Posterior vena cava (tissue), 2 donors: ENCODE data around the gene FOXD4. TPM values are rescaled to one million over a fixed set of nuclear protein-coding genes. Genes with fewer than 3 reads are reported as not detected.
"Not testable (repeated sequence)": the region's sequence is repeated elsewhere in the genome, so short reads cannot be mapped to it uniquely, and the experiment has no call there.

Experiments
- DNase-seq: peaks from one replicate; pipeline ENCODE4 v3.0.0-alpha.2; 2020; ENCODE audit warnings: low spot score
- intact Hi-C, 2 donors: fragments of 100-400 bp; cut with DNase I; formaldehyde crosslinking; loops; one replicate each; pipeline versions ENCODE4 v1.14.1 to v1.14.2; 2022 to 2023
- long read RNA-seq, 2 donors: library from polyadenylated mRNA; unstranded; transcript quantifications; one replicate each; pipeline ENCODE4 v2.0.0, GENCODE V29; 2020 to 2021
- total RNA-seq, 2 donors: library from RNA; stranded (reverse); fragmentation: NEBNext Ultra II Directional; extraction: Animal tissue kit (Norgen Biotek cat#: 25700); gene quantifications; one replicate each; pipeline ENCODE4 v1.2.1, GENCODE V29; 2021
- donor health status: DM: yes; HTN: yes; CAD: no.
- donor health status: DM: yes; HTN: yes; CAD: no.

The FOXD4 gene
- under 1 TPM; 0.24 to 0.32 TPM for total RNA-seq
- long read RNA-seq, donor 1 = 0 reads
- long read RNA-seq, donor 2 = 0 reads

GRCh38 chr9:117995-118467 lies at the start of gene FOXD4:
FOXD4 (minus strand) TSS chr9:118417; CDS start chr9:118119, 298 bp downstream.
- intact Hi-C loops = not testable (repeated sequence)
- peak; percentile 25 for DNase-seq

GRCh38 chr9:159871-160270 lies 41.7 kb upstream of the FOXD4 start:
- not testable (repeated sequence) for DNase-seq

DNA sequence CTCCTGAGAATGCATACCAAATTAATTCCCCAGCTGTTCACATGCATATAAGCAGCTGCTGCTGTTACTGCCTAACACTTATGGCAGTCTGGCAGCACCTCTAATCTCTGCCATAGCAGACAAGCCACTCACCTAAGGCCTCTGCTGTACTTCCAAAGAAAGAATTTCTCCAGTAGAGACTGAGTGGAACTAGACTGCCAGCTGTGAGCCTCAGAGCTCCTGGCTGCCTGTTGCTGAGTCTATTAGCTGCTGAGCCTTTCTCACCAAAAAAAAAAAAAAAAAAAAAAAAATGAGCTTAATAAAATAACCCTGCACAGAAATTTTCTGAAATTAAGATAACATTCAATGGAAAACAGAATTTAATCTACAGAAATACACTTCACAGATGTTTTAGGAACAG lies 33.0 kb upstream of the FOXD4 start:
- intact Hi-C loops, DNase-seq: not testable (repeated sequence)

More at GRCh38 chr9:159871-160270, 41.7 kb upstream of the FOXD4 start:
- intact Hi-C loops = not testable (repeated sequence)

DNA sequence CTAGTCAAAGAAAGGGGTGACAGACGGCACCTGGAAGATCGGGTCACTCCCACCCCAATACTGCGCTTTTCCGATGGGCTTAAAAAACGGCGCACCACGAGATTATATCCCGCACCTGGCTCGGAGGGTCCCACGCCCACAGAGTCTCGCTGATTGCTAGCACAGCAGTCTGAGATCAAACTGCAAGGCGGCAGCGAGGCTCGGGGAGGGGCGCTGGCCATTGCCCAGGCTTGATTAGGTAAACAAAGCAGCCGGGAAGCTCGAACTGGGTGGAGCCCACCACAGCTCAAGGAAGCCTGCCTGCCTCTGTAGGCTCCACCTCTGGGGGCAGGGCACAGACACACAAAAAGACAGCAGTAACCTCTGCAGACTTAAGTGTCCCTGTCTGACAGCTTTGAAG lies 21.7 kb upstream of the FOXD4 start:
- DNase-seq, intact Hi-C loops: not testable (repeated sequence)

- intact Hi-C loops = not testable (repeated sequence)
- DNase-seq = peak; percentile 76
Measured at GRCh38 chr9:117144-117994, 848 bp downstream of the FOXD4 start.

- DNase-seq, intact Hi-C loops: not testable (repeated sequence)
Measured at GRCh38 chr9:116239-117077, 1.8 kb downstream of the FOXD4 start.

DNA sequence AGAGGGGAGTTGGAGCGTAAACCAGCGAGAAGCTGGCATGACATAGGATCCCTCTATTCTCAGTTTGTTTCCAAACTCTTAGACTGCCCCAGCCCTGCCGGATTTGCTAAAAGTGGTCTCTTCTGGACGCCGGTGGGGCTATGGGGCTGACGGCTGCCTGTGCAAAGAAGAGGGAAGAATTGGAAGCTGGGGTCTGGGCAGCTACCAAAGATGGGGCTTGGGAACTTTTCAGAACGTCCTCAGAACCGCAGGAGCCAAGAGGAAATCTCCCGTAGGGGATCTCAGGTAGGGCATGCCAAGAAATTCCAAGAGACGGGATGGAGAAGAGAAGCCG lies 3.1 kb downstream of the FOXD4 start:
- intact Hi-C loops = not testable (repeated sequence)

GRCh38 chr9:114267-115117 lies 3.7 kb downstream of the FOXD4 start:
- intact Hi-C loops = not testable (repeated sequence)
- DNase-seq = peak; percentile 78

More for the DNA sequence above, 3.1 kb downstream of the FOXD4 start:
- DNase-seq = not testable (repeated sequence)

DNA sequence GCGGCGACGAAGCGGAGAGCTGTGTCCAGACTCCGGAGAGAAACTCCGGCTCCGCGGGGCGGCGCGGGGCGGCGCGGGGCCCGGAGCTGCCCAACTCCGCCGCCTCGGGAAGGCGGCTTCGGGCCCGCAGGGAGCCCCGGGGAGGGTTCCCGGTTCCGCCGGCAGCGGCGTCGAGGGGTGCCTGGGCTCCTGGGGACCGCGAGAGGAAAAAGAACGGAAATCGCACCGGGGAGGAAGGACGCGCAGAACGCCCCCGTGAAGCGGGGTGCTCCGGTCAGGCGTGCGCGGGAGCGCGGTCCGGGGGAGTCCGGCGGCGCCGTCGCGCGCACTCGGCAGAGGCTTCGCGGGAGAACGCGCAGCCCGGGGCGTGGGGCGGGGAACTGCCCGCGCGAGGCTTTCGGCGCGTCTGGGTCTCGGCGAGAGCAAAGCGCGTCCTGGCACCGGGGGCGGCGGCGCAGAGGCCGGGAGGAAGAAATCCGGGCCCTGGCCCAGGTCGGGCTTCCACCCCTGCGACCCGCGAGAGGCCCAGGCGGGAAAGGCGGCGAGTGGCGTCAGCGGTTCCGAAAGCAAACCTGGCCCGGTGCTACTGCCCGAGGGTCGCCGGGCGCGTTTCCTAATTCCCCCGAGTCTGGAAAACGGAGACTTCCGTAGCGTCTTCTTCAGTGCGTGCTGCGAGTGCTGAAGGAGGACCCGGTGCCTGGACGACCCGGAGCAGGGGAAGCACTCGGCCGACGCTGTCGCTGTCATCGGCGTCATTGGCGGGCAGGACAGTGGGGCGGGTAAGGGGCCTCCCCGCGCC lies 4.5 kb downstream of the FOXD4 start:
- intact Hi-C loops = not testable (repeated sequence)
- DNase-seq = peak; percentile 80

GRCh38 chr9:112589-113467 lies 5.4 kb downstream of the FOXD4 start:
- intact Hi-C loops, DNase-seq: not testable (repeated sequence)

DNA sequence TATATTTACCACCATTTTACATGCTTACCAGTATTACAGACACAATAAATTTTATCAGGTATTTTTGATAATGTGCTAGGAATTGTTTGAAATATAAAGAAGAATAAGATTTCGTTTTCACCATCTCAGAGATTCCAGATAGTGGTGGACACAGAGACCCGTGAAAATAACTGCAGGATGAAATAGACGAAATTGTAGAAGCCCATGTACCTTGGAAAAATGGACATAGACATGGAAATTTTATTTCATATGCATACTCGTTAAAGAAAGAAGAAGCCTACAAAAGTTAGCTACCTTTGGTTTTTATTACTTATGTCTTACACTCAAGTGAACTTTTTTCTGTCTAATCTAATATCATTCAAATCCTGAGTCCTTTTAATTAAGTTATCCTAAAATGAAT lies 7.5 kb downstream of the FOXD4 start:
- intact Hi-C loops, DNase-seq: not testable (repeated sequence)

- intact Hi-C loops, DNase-seq: not testable (repeated sequence)
Measured at GRCh38 chr9:109540-109939, 8.7 kb downstream of the FOXD4 start.

- intact Hi-C loops, DNase-seq: not testable (repeated sequence)
Measured at GRCh38 chr9:108742-109495, 9.3 kb downstream of the FOXD4 start.

DNA sequence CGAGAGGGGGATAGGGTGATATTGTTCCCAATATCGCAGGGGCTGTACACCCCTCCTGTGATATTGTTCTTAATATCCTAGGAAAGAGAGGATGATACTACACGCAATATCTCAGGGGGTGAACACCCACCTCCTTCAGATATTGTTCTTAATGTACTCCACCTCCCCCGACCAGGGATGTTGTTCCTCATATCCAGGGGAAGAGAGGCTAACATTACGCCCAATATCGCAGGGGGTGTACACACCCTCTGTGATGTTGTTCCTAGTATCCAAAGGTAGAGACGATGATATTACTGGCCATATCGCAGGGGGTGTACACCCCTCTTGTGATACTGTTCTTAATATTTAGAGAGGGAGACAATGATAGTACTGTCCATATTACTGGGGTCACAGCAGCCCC lies 12.2 kb downstream of the FOXD4 start:
- DNase-seq, intact Hi-C loops: not testable (repeated sequence)

DNA sequence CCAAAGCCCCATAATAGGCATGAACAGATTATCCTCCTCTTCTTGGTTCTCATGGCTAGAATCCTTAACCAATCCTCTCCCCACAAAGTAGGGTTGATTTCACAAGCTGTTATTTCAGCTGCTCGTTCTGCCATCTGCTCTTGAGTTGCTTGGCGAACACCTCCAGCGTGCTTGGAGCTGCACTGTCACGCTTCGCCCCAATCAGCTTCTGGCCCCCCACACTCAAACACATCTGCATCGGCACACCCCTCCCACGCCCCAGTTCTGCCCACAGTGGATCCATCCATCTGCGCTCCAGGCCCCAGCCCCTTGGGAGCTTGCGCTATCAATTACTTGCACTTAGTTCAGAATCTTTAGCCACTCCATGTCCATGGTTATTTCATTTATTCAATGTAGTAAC lies 17.8 kb downstream of the FOXD4 start:
- DNase-seq, intact Hi-C loops: not testable (repeated sequence)

DNA sequence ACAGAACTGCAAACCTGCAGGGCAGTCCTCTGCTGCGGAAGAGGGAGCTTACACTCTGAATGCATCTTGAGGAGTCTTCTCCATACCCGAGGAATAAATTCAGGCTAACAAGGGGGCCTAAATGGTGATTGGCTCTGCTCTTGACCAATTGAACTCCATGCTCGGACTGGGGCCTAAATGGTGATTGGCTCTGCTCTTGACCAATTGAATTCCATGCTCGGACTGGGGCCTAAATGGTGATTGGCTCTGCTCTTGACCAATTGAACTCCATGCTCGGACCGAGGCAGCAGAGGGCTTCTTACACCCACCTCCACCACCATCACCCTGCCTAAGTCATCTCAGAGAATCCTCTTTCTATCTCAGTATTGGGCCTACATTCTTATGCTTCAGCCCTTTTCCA lies 18.4 kb downstream of the FOXD4 start:
- intact Hi-C loops, DNase-seq: not testable (repeated sequence)
